K562 (cell line): ENCODE measurements around the gene GDF9. TPM values are rescaled to one million over a fixed set of nuclear protein-coding genes. Genes with fewer than 3 reads are reported as not detected.
A peak's percentile ranks its signal among the peaks of the same experiment; 100 is the strongest.

ENCODE experiments used
- ATAC-seq: fragments of 200-7000 bp; cut with Tn5 transposase; 3 replicates; pipeline ENCODE4 v1.9.1; 2020; ENCODE audit warnings: moderate library complexity
- BruUV-seq: library from RNA; stranded (reverse); fragments of 400-500 nt; replicated peaks from 2 replicates; lab custom pipeline; 2021; lab: Mats Ljungman, UMichigan
- CTCF ChIA-PET: fragments of 300-600 bp; formaldehyde crosslinking; extraction: SDS; loops from one replicate; lab custom pipeline; 2021; ENCODE audit warnings: low intra/inter-chr PET ratio; lab: Yijun Ruan, JAX
- POLR2A ChIA-PET: fragments of 300-600, 350-650 bp; sonication (Branson Sonifier 250); formaldehyde crosslinking; extraction: SDS; loops from one replicate; lab custom pipeline; 2021; ENCODE audit warnings: antibody characterized with exemption, inconsistent platforms; lab: Yijun Ruan, JAX
- DNase-seq, 4 experiments: peaks; one replicate each; pipeline versions ENCODE4 v3.0.0 to v3.0.0-alpha.2; 2011 to 2018; ENCODE audit warnings: low spot score in 3 of 4, mixed read lengths in 3 of 4; ENCODE audit errors: extremely low read depth in 1 of 4
- FAIRE-seq: peaks from 2 replicates; lab custom pipeline; 2011; peaks lifted over from hg19 to GRCh38; lab: Jason Lieb, UNC
- H2AFZ ChIP-seq: 2 replicates; pipeline ENCODE4 v1.6.0; 2011; ENCODE audit warnings: low read depth, low read length, control low read depth, inconsistent platforms
- H3K27ac ChIP-seq: fragments of 200-600 bp; 3 replicates; pipeline ENCODE4 v1.8.0; 2011; ENCODE audit warnings: low read depth, mild to moderate bottlenecking, control low read depth, inconsistent platforms, low read length, moderate library complexity, mixed read lengths; ENCODE audit errors: extremely low read depth
- H3K27me3 ChIP-seq, 2 experiments: fragments of 300-600 bp in 1 of 2; 2 replicates in 1 of 2; 3 replicates in 1 of 2; pipeline versions ENCODE4 v1.6.0 to v1.8.0; 2011; ENCODE audit warnings: inconsistent platforms in 2 of 2, low read length in 2 of 2, mild to moderate bottlenecking in 1 of 2, mixed read lengths in 1 of 2, moderate library complexity in 1 of 2; ENCODE audit not compliant: control insufficient read depth in 2 of 2, insufficient read depth in 2 of 2
- H3K36me3 ChIP-seq: fragments of 300-600 bp; 3 replicates; pipeline ENCODE4 v1.8.0; 2011; ENCODE audit warnings: mild to moderate bottlenecking, low read length, inconsistent platforms; ENCODE audit not compliant: control insufficient read depth, insufficient read depth
- H3K4me1 ChIP-seq, 2 experiments: fragments of 200-600 bp in 1 of 2; replicated peaks in 1 of 2; 2 replicates in 1 of 2; 3 replicates in 1 of 2; pipeline versions ENCODE4 v1.5.1 to v1.8.0; 2011; ENCODE audit warnings: inconsistent platforms in 2 of 2, low read length in 2 of 2, mild to moderate bottlenecking in 1 of 2, mixed read lengths in 1 of 2, moderate library complexity in 1 of 2; ENCODE audit not compliant: control insufficient read depth in 2 of 2, insufficient read depth in 2 of 2
- H3K4me2 ChIP-seq: 2 replicates; pipeline ENCODE4 v1.6.1; 2011; ENCODE audit warnings: low read length, control low read depth, inconsistent platforms, mixed read lengths; ENCODE audit not compliant: insufficient read depth
- H3K4me3 ChIP-seq: fragments of 200-600 bp; sonication (generic), shearing (Covaris generic); 2 replicates; pipeline ENCODE4 v1.5.1; 2016; ENCODE audit warnings: control low read depth, inconsistent platforms
- H3K79me2 ChIP-seq: fragments of 200-600 bp; 3 replicates; pipeline ENCODE4 v1.8.0; 2011; ENCODE audit warnings: low read length, inconsistent platforms; ENCODE audit not compliant: control insufficient read depth, insufficient read depth
- H3K9ac ChIP-seq, 2 experiments: 2 replicates each; pipeline versions ENCODE4 v1.6.0 to v1.6.1; 2011; ENCODE audit warnings: low read depth in 2 of 2, low read length in 2 of 2, control low read depth in 1 of 2, inconsistent platforms in 1 of 2, mild to moderate bottlenecking in 1 of 2, mixed read lengths in 1 of 2; ENCODE audit not compliant: insufficient read depth in 1 of 2
- H3K9me1 ChIP-seq: one replicate; pipeline ENCODE4 v1.6.0; 2011; ENCODE audit warnings: inconsistent platforms, mild to moderate bottlenecking, low read length, moderate library complexity; ENCODE audit not compliant: control insufficient read depth, insufficient read depth
- H3K9me3 ChIP-seq: replicated peaks from 2 replicates; pipeline ENCODE4 v1.5.1; 2011; ENCODE audit warnings: low read depth, low read length, inconsistent platforms; ENCODE audit not compliant: control insufficient read depth, insufficient read depth
- H4K20me1 ChIP-seq: replicated peaks from 2 replicates; pipeline ENCODE4 v1.6.1; 2011; ENCODE audit warnings: low read length, inconsistent platforms, mixed read lengths; ENCODE audit not compliant: control insufficient read depth, insufficient read depth
- FOXA3 ChIP-seq, 2 experiments: fragments of 450-650 bp in 1 of 2; sonication (generic) in 1 of 2; formaldehyde crosslinking; IDR thresholded peaks in 1 of 2; conservative IDR thresholded peaks in 1 of 2; 2 replicates each; pipeline versions ENCODE4 v1.4.0 to v1.8.0; 2020 to 2022; ENCODE audit warnings: mild to moderate bottlenecking in 2 of 2, missing genetic modification reagents in 1 of 2
- WGBS: fragments of 100-300 bp; shearing (Covaris generic); methylation state at CpG from one replicate; pipeline ENCODE4 v1.1.6; 2016; ENCODE audit warnings: low coverage, mixed read lengths; ENCODE audit not compliant: insufficient coverage; ENCODE audit errors: missing lambda C conversion rate; 5-methylcytosine and 5-hydroxymethylcytosine counted together
- in situ Hi-C: fragments of 300-500 bp; cut with MboI; formaldehyde crosslinking; loops from 4 replicates; pipeline ENCODE4 v1.15.0; 2018; ENCODE audit warnings: inconsistent platforms, mixed read lengths
- intact Hi-C: fragments of 100-400 bp; cut with micrococcal nuclease; formaldehyde crosslinking; loops from 2 replicates; pipeline ENCODE4 v1.14.2; 2022
- polyA plus RNA-seq, 8 experiments: library from polyadenylated mRNA; depleted of rRNA in 4 of 8; stranded (reverse) in 5 of 8; unstranded in 3 of 8; fragments of >200 nt; fragmentation: Nextera tagmentation in 2 of 8; fragmentation: Illumina TruSeq in 1 of 8; extraction: Ambion mirVana in 2 of 8; extraction: Trizol in 1 of 8; gene quantifications; 2 replicates each; pipeline versions ENCODE4 v1.2.1 to v1.2.3, GENCODE V29; 2011 to 2014; ENCODE audit warnings: inconsistent platforms in 1 of 8, missing spikeins in 1 of 8
- total RNA-seq, 7 experiments: library from RNA; depleted of rRNA in 6 of 7; stranded (reverse); fragments of >200 nt in 6 of 7; fragmentation: Illumina TruSeq in 2 of 7; extraction: Trizol in 2 of 7; gene quantifications; 2 replicates each; pipeline versions ENCODE4 v1.2.1 to v1.2.3, GENCODE V29; 2011 to 2021; ENCODE audit warnings: low replicate concordance in 1 of 7
- TF ChIP-seq, protein P1 (sequence below): sonication (generic); formaldehyde crosslinking; IDR thresholded peaks from 2 replicates; pipeline ENCODE4 v1.8.0; 2022; ENCODE audit warnings: mild to moderate bottlenecking, missing genetic modification reagents

Gene GDF9
- total and polyA plus RNA-seq, 9 of the 15 experiments (the other 6 are each of a cell fraction or from before 2014, with no cell fraction given), result 0.10 to 0.70 (median 0.20) TPM; not detected in 1

DNA sequence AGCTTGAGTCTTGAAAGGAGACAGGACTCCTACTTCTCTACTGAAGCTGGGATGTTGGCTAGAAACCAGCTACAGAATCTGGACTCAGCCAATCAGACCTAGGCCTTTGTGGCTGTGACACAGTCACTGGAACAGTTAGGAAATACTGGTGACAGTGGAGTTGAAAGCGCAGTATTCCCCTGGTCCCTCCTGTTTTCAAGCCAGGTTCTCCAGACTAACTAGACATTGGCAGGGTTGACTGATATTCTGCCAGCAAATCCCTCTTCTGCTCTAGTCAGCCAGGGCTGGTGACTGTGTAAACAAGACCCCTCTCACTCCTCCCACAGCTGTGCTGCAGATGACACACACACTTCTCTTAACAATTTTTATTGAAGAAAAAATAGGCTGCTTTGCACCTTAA lies 44.5 kb downstream of the GDF9 start:
- in situ Hi-C loops (no loop called here), intact Hi-C loops (loop anchor here (2.0 to 5.0 kb wide), 3 partner anchors 43 to 229 kb away; no protein-coding TSS in a partner anchor)
- ATAC-seq, result peak; percentile 5
- Histone ChIP-seq H3K79me2 (no peaks in the 10 kb centered on the region), H3K4me2 (no peak overlapping the region), H3K9me3 (no peaks in the 10 kb centered on the region), H3K4me3 (no peak overlapping the region), H2AFZ (no peak overlapping the region), H3K9me1 (no peaks in the 10 kb centered on the region), H4K20me1 (no peaks in the 10 kb centered on the region), H3K4me1 (peaks cover 2 to 21% of the 10 kb centered on the region in 2 experiments; a peak in 3 of 5 replicates), H3K27ac (no peak overlapping the region), H3K36me3 (peaks cover 36% of the 10 kb centered on the region; the same call in 2 of the 3 replicates), H3K27me3 (no peaks in the 10 kb centered on the region), H3K9ac (peak overlapping the region in 1 of 2 experiments; percentile 42; a peak in 1 of 4 replicates)
- BruUV-seq, result no TSS peak
- ChIA-PET POLR2A (interaction anchor here (0.6 to 2.6 kb wide), 5 partner anchors 7 to 67 kb away, joined by 3 to 17 read pairs (median 4); partner anchors contain the start of gene SHROOM1), CTCF (interaction anchor here (0.6 kb wide), 1 partner anchor 67 kb away, joined by 3 read pairs; no protein-coding TSS in a partner anchor)
- no peak for DNase-seq
- FAIRE-seq, result peak; percentile 64
- 75% methylated on average over 1 of the region's 1 CpG for WGBS
- TF ChIP-seq, protein P1, sequence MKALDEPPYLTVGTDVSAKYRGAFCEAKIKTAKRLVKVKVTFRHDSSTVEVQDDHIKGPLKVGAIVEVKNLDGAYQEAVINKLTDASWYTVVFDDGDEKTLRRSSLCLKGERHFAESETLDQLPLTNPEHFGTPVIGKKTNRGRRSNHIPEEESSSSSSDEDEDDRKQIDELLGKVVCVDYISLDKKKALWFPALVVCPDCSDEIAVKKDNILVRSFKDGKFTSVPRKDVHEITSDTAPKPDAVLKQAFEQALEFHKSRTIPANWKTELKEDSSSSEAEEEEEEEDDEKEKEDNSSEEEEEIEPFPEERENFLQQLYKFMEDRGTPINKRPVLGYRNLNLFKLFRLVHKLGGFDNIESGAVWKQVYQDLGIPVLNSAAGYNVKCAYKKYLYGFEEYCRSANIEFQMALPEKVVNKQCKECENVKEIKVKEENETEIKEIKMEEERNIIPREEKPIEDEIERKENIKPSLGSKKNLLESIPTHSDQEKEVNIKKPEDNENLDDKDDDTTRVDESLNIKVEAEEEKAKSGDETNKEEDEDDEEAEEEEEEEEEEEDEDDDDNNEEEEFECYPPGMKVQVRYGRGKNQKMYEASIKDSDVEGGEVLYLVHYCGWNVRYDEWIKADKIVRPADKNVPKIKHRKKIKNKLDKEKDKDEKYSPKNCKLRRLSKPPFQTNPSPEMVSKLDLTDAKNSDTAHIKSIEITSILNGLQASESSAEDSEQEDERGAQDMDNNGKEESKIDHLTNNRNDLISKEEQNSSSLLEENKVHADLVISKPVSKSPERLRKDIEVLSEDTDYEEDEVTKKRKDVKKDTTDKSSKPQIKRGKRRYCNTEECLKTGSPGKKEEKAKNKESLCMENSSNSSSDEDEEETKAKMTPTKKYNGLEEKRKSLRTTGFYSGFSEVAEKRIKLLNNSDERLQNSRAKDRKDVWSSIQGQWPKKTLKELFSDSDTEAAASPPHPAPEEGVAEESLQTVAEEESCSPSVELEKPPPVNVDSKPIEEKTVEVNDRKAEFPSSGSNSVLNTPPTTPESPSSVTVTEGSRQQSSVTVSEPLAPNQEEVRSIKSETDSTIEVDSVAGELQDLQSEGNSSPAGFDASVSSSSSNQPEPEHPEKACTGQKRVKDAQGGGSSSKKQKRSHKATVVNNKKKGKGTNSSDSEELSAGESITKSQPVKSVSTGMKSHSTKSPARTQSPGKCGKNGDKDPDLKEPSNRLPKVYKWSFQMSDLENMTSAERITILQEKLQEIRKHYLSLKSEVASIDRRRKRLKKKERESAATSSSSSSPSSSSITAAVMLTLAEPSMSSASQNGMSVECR (CRISPR knock-in tag), result no peak
- peak in 1 of 2 experiments; percentile 72; a peak in 1 of 4 replicates for TF ChIP-seq FOXA3 (CRISPR knock-in tag; conservative IDR thresholded peaks at IDR 0.05 in 1 of 2, IDR thresholded peaks at IDR 0.05 in 1 of 2)
